SIG-M5 treated with dmso at 0.1 percent for 504 hours (cell line): ENCODE measurements around the gene RIC8B.

Experiments used
- DNase-seq: peaks from one replicate; lab custom pipeline; 2025; ENCODE audit not compliant: unreplicated experiment; lab: John Stamatoyannopoulos, UW

Gene RIC8B

DNA sequence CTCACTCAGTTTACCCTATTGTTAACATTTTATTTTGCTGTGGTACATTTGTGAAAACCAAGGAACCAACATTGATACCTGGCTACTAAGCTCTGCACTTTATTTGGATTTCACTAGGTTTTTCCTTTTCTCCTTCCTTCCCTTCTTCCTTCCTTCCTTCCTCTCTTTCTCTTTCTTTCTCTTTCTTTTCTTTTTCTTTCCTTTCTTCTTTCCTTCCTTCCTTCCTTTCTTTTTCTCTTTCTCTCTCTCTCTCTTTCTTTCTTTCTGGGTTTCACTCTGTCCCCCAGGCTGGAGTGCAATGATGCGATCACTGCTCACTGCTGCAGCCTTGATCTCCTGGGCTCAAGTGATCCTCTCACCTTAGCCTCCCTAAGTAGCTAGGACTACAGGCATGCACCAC, 152.2 kb downstream of the RIC8B start:
- DNase-seq: no peak

DNA sequence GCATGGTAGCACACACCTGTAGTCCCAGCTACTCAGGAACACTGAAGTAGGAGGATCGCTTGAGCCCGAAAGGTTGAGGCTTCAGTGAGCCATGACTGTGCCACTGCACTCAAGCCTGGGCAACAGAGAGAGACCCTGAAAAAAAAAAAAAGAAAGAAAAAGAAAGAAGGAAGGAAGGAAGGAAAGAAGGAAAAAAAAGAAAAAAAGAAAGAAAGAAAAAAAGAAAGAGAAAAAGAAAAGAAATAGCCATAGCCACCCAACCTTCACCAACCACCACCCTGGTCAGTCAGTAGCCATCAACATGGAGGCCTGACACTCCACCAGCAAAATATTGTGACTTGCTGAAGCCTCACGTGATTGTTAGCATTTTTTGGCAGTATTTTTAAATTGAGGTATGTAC, 159.8 kb downstream of the RIC8B start:
- no peak for DNase-seq
